GM12801 (cell line): ENCODE measurements around the gene ACCSL.

ENCODE experiments used
- TF ChIP-seq, protein P1 (sequence below): IDR thresholded peaks from one replicate; pipeline ENCODE4 v1.5.1; 2011; ENCODE audit warnings: control low read depth; ENCODE audit not compliant: insufficient read length; ENCODE audit errors: extremely low read depth

ACCSL gene

DNA sequence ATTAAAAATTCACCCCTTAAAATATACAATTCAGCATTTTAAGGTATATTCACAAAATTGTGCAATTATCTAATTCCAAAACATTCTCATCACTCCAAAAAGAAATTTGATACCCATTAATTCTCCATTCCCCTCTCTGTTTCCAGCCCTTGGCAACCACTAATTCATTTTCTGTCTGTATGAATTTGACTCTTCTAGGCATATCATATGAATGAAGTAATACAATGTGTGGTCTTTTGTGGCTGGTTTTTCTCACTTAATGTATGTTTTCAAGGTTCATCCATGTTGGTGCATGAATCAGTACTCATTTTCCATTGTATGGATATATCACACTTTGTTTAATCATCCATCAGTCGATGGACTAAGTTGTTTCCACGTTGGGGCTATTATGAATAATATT, 29.0 kb upstream of the ACCSL start:
- TF ChIP-seq, protein P1, sequence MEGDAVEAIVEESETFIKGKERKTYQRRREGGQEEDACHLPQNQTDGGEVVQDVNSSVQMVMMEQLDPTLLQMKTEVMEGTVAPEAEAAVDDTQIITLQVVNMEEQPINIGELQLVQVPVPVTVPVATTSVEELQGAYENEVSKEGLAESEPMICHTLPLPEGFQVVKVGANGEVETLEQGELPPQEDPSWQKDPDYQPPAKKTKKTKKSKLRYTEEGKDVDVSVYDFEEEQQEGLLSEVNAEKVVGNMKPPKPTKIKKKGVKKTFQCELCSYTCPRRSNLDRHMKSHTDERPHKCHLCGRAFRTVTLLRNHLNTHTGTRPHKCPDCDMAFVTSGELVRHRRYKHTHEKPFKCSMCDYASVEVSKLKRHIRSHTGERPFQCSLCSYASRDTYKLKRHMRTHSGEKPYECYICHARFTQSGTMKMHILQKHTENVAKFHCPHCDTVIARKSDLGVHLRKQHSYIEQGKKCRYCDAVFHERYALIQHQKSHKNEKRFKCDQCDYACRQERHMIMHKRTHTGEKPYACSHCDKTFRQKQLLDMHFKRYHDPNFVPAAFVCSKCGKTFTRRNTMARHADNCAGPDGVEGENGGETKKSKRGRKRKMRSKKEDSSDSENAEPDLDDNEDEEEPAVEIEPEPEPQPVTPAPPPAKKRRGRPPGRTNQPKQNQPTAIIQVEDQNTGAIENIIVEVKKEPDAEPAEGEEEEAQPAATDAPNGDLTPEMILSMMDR: no peak

DNA sequence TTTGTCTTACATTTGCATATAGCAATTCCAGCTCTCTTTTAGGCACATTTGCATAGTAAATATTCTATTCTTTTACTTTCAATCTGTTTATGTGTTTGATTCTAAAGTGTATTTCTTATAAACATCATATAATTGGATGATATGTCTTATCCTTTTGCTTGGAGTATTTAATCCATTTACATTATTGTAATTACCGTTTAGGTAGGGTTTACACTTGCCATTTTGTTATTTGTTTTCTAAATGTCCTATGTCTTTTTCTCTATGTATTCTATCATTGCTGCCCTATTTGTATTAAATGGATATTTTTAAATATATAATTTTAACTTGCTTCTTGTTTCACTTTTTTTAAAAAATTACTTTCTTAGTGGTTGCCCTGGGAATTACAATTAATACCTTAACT, 22.8 kb upstream of the ACCSL start:
- TF ChIP-seq, protein P1: no peak

DNA sequence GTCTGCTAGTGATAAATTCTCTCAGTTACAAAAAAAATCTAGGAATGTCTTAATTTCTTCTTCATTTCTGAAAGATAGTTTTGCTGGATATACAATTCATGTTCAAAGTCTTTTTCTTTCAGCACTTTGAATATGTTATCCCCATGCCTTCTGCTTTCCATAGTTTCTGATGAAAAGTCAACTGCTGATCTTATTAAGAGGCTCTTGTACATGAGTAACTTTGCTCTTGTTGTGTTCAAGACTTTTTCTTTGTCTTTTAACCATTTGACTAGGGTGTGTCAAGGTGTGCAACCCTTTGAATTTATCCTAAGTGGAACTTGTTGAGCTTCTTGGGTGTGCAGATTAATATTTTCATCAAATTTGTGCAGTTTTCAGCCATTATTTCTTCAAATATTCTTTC, 22.1 kb upstream of the ACCSL start:
- TF ChIP-seq, protein P1: no peak

DNA sequence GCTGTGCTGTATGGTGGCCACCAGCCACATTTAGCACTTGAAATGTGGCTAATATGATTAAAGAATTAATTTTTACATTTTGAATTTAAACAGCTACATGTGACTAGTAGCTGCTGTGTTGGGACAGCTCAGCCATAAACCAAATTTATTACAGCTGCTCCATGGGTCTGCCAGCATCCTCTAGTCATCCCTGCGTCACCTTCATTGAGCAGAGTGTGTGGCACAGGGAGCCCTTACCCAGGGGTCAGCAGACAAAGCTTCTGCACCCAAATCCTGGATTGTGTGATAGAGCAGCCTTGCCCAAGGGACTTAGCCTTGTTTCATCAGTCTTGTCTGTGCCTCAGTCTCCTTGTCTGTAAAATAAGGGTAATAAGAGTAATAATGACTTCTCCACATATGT, 19.4 kb upstream of the ACCSL start:
- TF ChIP-seq, protein P1: no peak

DNA sequence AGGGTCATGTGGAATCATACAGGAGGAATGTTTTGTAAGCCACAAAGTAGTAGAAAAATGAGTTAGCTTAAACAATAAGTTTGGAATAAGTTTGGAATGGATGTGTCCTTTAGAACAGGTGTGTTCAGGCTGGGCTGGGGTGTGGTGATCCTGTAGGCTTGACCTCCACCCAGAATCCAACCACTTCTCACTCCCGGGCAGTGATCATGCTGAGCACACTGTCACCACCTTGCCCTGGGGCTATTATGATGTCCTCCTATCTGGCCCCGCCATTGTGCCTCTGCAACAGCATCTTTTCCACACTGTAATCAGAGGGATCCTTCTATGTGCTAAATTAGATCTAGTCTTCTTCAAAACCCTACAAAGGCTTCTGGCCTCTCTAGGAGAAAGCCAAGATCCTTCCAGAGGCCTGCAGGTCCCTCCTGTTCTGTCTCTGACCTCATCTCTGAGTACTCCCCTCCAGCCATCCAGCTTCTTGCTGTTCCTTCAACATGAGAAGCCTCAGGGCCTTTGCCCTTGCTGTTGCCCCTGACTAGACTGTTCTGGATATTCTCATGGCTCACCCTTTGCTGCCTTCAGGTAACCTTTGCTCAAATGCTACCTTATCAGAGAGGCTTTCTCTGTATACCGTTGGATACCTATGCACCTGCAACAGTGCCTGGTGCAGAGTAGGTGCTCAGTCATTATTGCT, 18.8 kb upstream of the ACCSL start:
- TF ChIP-seq, protein P1: no peak

DNA sequence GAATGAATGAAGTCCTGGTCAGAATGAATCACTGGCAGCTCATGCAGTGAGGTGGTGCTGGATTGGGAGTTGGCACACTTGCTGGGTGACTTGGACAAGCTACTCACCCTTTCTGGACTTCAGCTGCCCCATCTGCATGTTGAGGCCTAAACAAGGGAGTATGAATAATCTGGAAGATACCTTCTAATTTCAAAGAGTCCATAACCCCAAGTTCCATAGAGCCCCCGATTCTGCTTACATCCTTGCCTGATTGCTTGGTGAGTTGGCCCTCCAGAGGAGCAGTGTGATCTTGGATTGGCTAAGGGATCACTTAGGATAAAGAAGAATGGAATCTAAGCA, 18.3 kb upstream of the ACCSL start:
- TF ChIP-seq, protein P1: no peak

DNA sequence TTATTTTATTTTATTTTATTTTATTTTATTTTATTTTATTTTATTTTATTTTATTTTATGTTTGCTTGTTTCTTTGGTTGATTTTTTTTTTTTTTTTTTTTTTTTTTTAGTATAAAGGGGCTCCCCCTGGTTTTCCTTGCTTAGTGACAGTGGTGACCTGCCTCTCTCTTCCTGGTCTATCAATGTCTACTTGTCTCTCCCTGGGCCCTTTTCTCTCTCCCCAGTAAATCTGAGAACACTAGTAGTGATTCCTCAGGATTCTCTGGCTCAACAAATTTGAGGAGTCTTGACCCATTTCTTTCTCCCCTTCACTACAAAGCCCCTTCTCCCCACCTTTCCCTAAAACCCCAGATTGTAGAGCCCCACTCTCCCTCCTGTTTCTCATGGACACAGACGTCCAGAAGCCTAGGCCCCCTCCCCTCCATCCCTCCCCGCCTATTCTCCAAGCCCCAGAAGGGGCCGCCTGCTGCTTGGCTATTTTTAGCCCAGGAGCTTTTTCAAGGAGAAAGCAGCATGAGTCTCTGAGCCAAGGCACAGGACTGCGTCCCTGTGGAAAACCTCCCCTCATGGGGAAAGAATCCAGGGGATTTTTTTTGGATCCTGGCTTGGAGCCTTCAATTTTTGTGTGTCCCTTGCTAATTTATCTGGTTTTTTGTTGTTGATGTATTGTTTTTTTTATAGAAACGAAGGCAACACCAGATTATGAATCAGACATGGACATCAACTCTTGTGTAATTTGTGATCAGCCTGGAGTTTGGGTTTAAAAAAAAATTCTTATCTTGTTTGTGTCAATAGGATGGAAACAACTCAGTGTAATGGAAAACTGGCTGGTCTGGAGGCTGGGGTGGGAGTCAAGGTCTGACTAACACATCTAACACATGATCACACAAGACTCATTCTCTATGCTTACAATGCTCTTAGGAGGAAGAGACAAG, 17.5 kb upstream of the ACCSL start:
- TF ChIP-seq, protein P1: no peak
